Globus pallidus (tissue), 1 donor: Measurements from ENCODE around the gene ALG6.

Experiments
- DNase-seq: peaks from one replicate; pipeline ENCODE4 v3.0.0-alpha.2; 2015; ENCODE audit warnings: low spot score

ALG6 gene

GRCh38 chr1:63367215-63368103 is at the start of gene ALG6:
Gene ALG6, plus strand, starts transcription at chr1:63367627. Its CDS starts 3,351 bp downstream, at chr1:63370978.
- DNase-seq, result peak; percentile 92

GRCh38 chr1:63317817-63318152 is 49.6 kb upstream of the ALG6 start:
- no peak for DNase-seq

GRCh38 chr1:63318201-63318979 is 49.0 kb upstream of the ALG6 start:
- no peak for DNase-seq

GRCh38 chr1:63319046-63320021 is 48.1 kb upstream of the ALG6 start:
- DNase-seq, result no peak

- no peak for DNase-seq
Observed at GRCh38 chr1:63320022-63320721, 47.3 kb upstream of the ALG6 start.

- DNase-seq, result no peak
Observed at GRCh38 chr1:63321066-63321784, 46.2 kb upstream of the ALG6 start.

- no peak for DNase-seq
Observed at GRCh38 chr1:63321785-63322113, 45.7 kb upstream of the ALG6 start.

- DNase-seq, result no peak
Observed at GRCh38 chr1:63322114-63322943, 45.1 kb upstream of the ALG6 start, which contains the start of gene FOXD3. Gene FOXD3, plus strand, starts transcription at chr1:63322567. Its CDS starts 492 bp downstream, at chr1:63323059.

- DNase-seq, result no peak
Observed at GRCh38 chr1:63322944-63323864, 44.2 kb upstream of the ALG6 start.

- DNase-seq, result no peak
Observed at GRCh38 chr1:63323865-63324778, 43.3 kb upstream of the ALG6 start.

GRCh38 chr1:63324779-63325119 is 42.7 kb upstream of the ALG6 start:
- no peak for DNase-seq

- DNase-seq, result no peak
Observed at GRCh38 chr1:63325279-63325985, 42.0 kb upstream of the ALG6 start.

- no peak for DNase-seq
Observed at GRCh38 chr1:63326106-63326472, 41.3 kb upstream of the ALG6 start.

- DNase-seq, result no peak
Observed at GRCh38 chr1:63326473-63327380, 40.7 kb upstream of the ALG6 start.

GRCh38 chr1:63327417-63328054 is 39.9 kb upstream of the ALG6 start:
- DNase-seq, result no peak

- no peak for DNase-seq
Observed at GRCh38 chr1:63328122-63328521, 39.3 kb upstream of the ALG6 start.
